Neuronal stem cell (in vitro differentiated cells): ENCODE results near the gene RPL18.

Source experiments
- DNase-seq: peaks from one replicate; pipeline ENCODE4 v3.0.0-alpha.2; 2013; ENCODE audit warnings: low spot score
- H2AFZ ChIP-seq: one replicate; pipeline ENCODE4 v1.6.1; 2013; ENCODE audit warnings: mild to moderate bottlenecking, low read length, inconsistent platforms
- H2AK5ac ChIP-seq: 2 replicates; pipeline ENCODE4 v1.6.1; 2013; ENCODE audit warnings: low read depth, mild to moderate bottlenecking, inconsistent platforms, low read length, moderate library complexity, mixed read lengths
- H2BK120ac ChIP-seq: 2 replicates; pipeline ENCODE4 v1.6.1; 2013; ENCODE audit warnings: low read depth, mild to moderate bottlenecking, inconsistent platforms, low read length, moderate library complexity, mixed read lengths
- H2BK12ac ChIP-seq: one replicate; pipeline ENCODE4 v1.6.1; 2013; ENCODE audit warnings: low read length, inconsistent platforms
- H2BK15ac ChIP-seq: 2 replicates; pipeline ENCODE4 v1.6.1; 2013; ENCODE audit warnings: mild to moderate bottlenecking, low read length, inconsistent platforms, mixed read lengths
- H2BK5ac ChIP-seq: one replicate; pipeline ENCODE4 v1.6.1; 2013; ENCODE audit warnings: inconsistent platforms, mild to moderate bottlenecking, low read length, moderate library complexity
- H3K14ac ChIP-seq: one replicate; pipeline ENCODE4 v1.6.1; 2013; ENCODE audit warnings: low read length, inconsistent platforms
- H3K18ac ChIP-seq: 2 replicates; pipeline ENCODE4 v1.6.1; 2013; ENCODE audit warnings: low read length, inconsistent platforms
- H3K23ac ChIP-seq: 2 replicates; pipeline ENCODE4 v1.6.1; 2013; ENCODE audit warnings: low read depth, mild to moderate bottlenecking, mixed read lengths, low read length, inconsistent platforms; ENCODE audit not compliant: poor library complexity
- H3K27ac ChIP-seq: replicated peaks from 3 replicates; pipeline ENCODE4 v1.5.1; 2013; ENCODE audit warnings: low read length, inconsistent platforms
- H3K27me3 ChIP-seq, 3 experiments: 2 replicates each; pipeline ENCODE4 v1.6.1; 2013; ENCODE audit warnings: low read length in 3 of 3, mild to moderate bottlenecking in 2 of 3, inconsistent platforms in 1 of 3, low read depth in 1 of 3, mixed read lengths in 1 of 3, moderate library complexity in 1 of 3; ENCODE audit not compliant: control insufficient read depth in 3 of 3, insufficient read depth in 3 of 3
- H3K36me3 ChIP-seq, 2 donors: replicated peaks in 1 of 2; 2 replicates each; pipeline ENCODE4 v1.6.1; 2013; ENCODE audit warnings: low read length in 2 of 2; ENCODE audit not compliant: control insufficient read depth in 2 of 2, insufficient read depth in 2 of 2
- H3K4ac ChIP-seq: 2 replicates; pipeline ENCODE4 v1.6.1; 2013; ENCODE audit warnings: inconsistent platforms, mild to moderate bottlenecking, low read length, moderate library complexity
- H3K4me1 ChIP-seq, 2 donors: 1 replicate in 1 of 2; 2 replicates in 1 of 2; pipeline ENCODE4 v1.6.1; 2013; ENCODE audit warnings: low read length in 2 of 2, low read depth in 1 of 2; ENCODE audit not compliant: control insufficient read depth in 2 of 2, insufficient read depth in 1 of 2
- H3K4me2 ChIP-seq: one replicate; pipeline ENCODE4 v1.6.1; 2013; ENCODE audit warnings: mild to moderate bottlenecking, low read length, inconsistent platforms; ENCODE audit not compliant: insufficient read depth, poor library complexity, severe bottlenecking
- H3K4me3 ChIP-seq, 2 donors: 2 replicates each; pipeline ENCODE4 v1.5.1; 2013; ENCODE audit warnings: low read length in 2 of 2, mild to moderate bottlenecking in 2 of 2, inconsistent platforms in 1 of 2, moderate library complexity in 1 of 2
- H3K79me1 ChIP-seq: one replicate; pipeline ENCODE4 v1.6.1; 2013; ENCODE audit warnings: low read depth, mild to moderate bottlenecking, inconsistent platforms, low read length, moderate library complexity
- H3K9ac ChIP-seq: one replicate; pipeline ENCODE4 v1.6.1; 2013; ENCODE audit warnings: mild to moderate bottlenecking, low read depth, low read length, inconsistent platforms; ENCODE audit not compliant: poor library complexity
- H3K9me3 ChIP-seq, 2 donors: replicated peaks in 1 of 2; 2 replicates each; pipeline versions ENCODE3 to v1.6.1; 2013; ENCODE audit warnings: low read length in 2 of 2, mild to moderate bottlenecking in 2 of 2, inconsistent platforms in 1 of 2, low read depth in 1 of 2, mixed read lengths in 1 of 2, moderate library complexity in 1 of 2; ENCODE audit not compliant: control insufficient read depth in 2 of 2, insufficient read depth in 1 of 2
- H4K8ac ChIP-seq: one replicate; pipeline ENCODE4 v1.6.1; 2013; ENCODE audit warnings: low read depth, mild to moderate bottlenecking, inconsistent platforms, low read length, moderate library complexity
- H4K91ac ChIP-seq: one replicate; pipeline ENCODE4 v1.6.1; 2013; ENCODE audit warnings: low read length, low read depth, mild to moderate bottlenecking, inconsistent platforms; ENCODE audit not compliant: poor library complexity
- WGBS, 2 donors: extraction: QIAGEN DNeasy Blood & Tissue Kit; methylation state at CpG; one replicate each; pipeline ENCODE4 v1.1.7; 2013; ENCODE audit warnings: missing lambda C conversion rate in 2 of 2, mixed read lengths in 1 of 2; ENCODE audit not compliant: insufficient read length in 2 of 2, insufficient replicate concordance in 1 of 2; ENCODE audit errors: extremely low coverage in 2 of 2; 5-methylcytosine and 5-hydroxymethylcytosine counted together

The RPL18 gene

DNA sequence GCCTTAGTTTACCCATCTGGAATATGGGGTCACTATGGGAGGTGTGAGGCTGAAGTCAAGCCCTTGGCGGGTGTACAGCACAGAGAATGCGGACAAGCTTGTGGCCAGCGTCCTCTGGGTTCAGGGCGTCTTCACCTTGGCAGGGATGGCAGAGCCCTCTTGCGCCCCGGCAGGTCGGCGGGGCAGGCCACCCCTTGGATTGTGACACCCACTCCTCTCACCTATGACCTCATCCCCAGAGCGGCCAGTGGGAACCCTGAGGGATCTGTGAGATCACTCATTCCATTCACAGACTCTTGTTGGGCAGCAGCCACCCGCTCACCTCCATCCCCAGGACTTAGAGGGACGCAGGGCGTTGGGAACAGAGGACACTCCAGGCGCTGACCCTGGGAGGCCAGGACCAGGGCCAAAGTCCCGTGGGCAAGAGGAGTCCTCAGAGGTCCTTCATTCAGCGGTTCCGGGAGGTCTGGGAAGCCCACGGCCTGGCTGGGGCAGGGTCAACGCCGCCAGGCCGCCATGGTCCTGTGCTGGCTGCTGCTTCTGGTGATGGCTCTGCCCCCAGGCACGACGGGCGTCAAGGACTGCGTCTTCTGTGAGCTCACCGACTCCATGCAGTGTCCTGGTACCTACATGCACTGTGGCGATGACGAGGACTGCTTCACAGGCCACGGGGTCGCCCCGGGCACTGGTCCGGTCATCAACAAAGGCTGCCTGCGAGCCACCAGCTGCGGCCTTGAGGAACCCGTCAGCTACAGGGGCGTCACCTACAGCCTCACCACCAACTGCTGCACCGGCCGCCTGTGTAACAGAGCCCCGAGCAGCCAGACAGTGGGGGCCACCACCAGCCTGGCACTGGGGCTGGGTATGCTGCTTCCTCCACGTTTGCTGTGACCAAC, 12.3 kb downstream of the RPL18 start, which contains the start of gene SPACA4:
Gene SPACA4 (plus strand): TSS at position 280 of the 896 bp plus-strand sequence. CDS start 237 bp downstream, at position 517.
- Histone ChIP-seq H2AK5ac (peak within 1 kb of the TSS; percentile 47), H3K27me3 (no peaks in the 10 kb centered on the region), H3K4me2 (no peak within 1 kb of the TSS), H3K4me3 (no peak within 1 kb of the TSS), H2BK120ac (no peak within 1 kb of the TSS), H3K18ac (peak within 1 kb of the TSS; percentile 52), H3K27ac (no peak within 1 kb of the TSS), H3K4ac (peak within 1 kb of the TSS; percentile 32), H3K36me3 (no peaks in the 10 kb centered on the region), H3K9ac (peak within 1 kb of the TSS; percentile 61), H3K79me1 (peaks cover 2% of the 10 kb centered on the region), H4K91ac (no peak within 1 kb of the TSS), H3K4me1 (no peaks in the 10 kb centered on the region), H2BK5ac (no peak within 1 kb of the TSS), H3K23ac (peak within 1 kb of the TSS; percentile 29), H4K8ac (no peak within 1 kb of the TSS), H3K14ac (peak within 1 kb of the TSS; percentile 71), H2BK12ac (no peak within 1 kb of the TSS), H2AFZ (no peak within 1 kb of the TSS), H3K9me3 (no peaks in the 10 kb centered on the region), H2BK15ac (peak within 1 kb of the TSS; percentile 20)
- no CpG with 5 or more reads among the region's 39 CpGs for WGBS, 2 donors
- no peak for DNase-seq

GRCh38 chr19:48603850-48604249, 15.1 kb downstream of the RPL18 start:
- no peaks in the 10 kb centered on the region for H3K9me3 ChIP-seq
- no peak overlapping the region for H3K4me2 ChIP-seq
- no peaks in the 10 kb centered on the region for H3K4me1 ChIP-seq
- no peak overlapping the region for H3K4ac ChIP-seq
- no peak overlapping the region for H3K4me3 ChIP-seq
- H2BK120ac ChIP-seq, result no peak overlapping the region
- no peak overlapping the region for H2AFZ ChIP-seq
- peak overlapping the region; percentile 46 for H2AK5ac ChIP-seq
- H3K9ac ChIP-seq, result no peak overlapping the region
- H3K79me1 ChIP-seq, result peaks cover 2% of the 10 kb centered on the region
- no peak overlapping the region for H2BK5ac ChIP-seq
- no CpG with 5 or more reads among the region's 9 CpGs for WGBS, 2 donors
- no peak overlapping the region for H2BK12ac ChIP-seq
- H3K14ac ChIP-seq, result no peak overlapping the region
- H2BK15ac ChIP-seq, result no peak overlapping the region
- DNase-seq, result no peak
- no peak overlapping the region for H3K23ac ChIP-seq
- no peak overlapping the region for H4K8ac ChIP-seq
- H4K91ac ChIP-seq, result no peak overlapping the region
- H3K27ac ChIP-seq, result no peak overlapping the region
- H3K27me3 ChIP-seq, result peaks cover 0 to under 1% (median 0%) of the 10 kb centered on the region in 3 experiments
- no peaks in the 10 kb centered on the region for H3K36me3 ChIP-seq
- H3K18ac ChIP-seq, result no peak overlapping the region

DNA sequence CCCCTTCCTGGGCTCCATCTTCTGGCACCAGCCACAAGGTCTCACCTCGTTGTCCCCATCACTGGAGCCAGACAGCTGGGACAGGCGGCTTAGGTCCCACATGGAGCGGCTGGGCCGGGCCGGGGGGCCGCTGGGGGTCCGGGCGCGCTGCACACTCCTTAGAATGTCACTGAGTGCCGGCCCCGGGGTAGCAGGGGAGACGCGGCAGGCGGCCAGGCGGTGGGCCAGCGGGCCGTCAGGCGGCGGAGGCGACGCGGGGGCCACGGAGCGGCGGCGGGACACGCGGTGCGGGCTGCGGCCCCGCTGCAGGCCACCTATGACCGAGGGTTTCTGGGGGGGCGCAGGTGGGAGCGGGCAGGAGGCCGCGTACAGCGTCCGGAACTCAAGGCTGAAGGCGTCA, 15.5 kb downstream of the RPL18 start:
- Histone ChIP-seq H3K4ac (no peak overlapping the region), H3K27me3 (peaks cover 0 to 5% (median 0%) of the 10 kb centered on the region in 3 experiments), H3K14ac (no peak overlapping the region), H3K4me2 (no peak overlapping the region), H2BK5ac (peak overlapping the region; percentile 53), H3K4me1 (no peaks in the 10 kb centered on the region), H3K9ac (no peak overlapping the region), H2AFZ (no peak overlapping the region), H3K9me3 (no peaks in the 10 kb centered on the region), H3K23ac (no peak overlapping the region), H4K91ac (no peak overlapping the region), H3K79me1 (peaks cover 2% of the 10 kb centered on the region), H2BK12ac (peak overlapping the region; percentile 10), H3K36me3 (no peaks in the 10 kb centered on the region), H3K18ac (peak overlapping the region; percentile 87), H2AK5ac (peak overlapping the region; percentile 81), H2BK15ac (peak overlapping the region; percentile 75), H2BK120ac (no peak overlapping the region), H4K8ac (no peak overlapping the region), H3K27ac (no peak overlapping the region), H3K4me3 (no peak overlapping the region)
- no CpG with 5 or more reads among the region's 39 CpGs for WGBS, 2 donors
- no peak for DNase-seq

DNA sequence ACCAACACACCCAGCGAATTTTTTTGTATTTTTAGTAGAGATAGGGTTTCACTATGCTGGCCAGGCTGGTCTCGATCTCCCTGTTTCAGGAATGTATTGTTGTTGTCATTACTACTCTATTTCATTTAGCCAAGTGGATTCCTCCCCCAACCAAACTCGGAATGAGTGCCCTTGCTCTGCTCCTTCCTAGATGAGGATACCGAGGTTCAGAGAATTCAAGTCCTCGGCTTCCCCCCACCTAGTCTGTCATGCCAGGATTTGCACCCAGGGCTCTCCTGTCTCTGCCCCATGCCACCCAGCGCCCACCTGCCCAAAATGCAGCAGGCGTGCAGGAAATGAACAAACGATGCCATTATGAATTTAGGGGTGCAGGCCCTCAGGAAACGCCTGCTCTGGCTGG, 16.0 kb downstream of the RPL18 start:
- peak overlapping the region; percentile 10 for H2BK12ac ChIP-seq
- no peak overlapping the region for H3K4me3 ChIP-seq
- H3K9ac ChIP-seq, result no peak overlapping the region
- no peak overlapping the region for H3K27ac ChIP-seq
- H2BK5ac ChIP-seq, result peak overlapping the region; percentile 53
- no peak overlapping the region for H2AFZ ChIP-seq
- H2BK15ac ChIP-seq, result peak overlapping the region; percentile 75
- no peaks in the 10 kb centered on the region for H3K9me3 ChIP-seq
- H3K4me2 ChIP-seq, result no peak overlapping the region
- no peak overlapping the region for H2BK120ac ChIP-seq
- H4K91ac ChIP-seq, result no peak overlapping the region
- H3K23ac ChIP-seq, result no peak overlapping the region
- H3K4ac ChIP-seq, result no peak overlapping the region
- peaks cover 2% of the 10 kb centered on the region for H3K79me1 ChIP-seq
- no peaks in the 10 kb centered on the region for H3K4me1 ChIP-seq
- H3K18ac ChIP-seq, result peak overlapping the region; percentile 87
- no CpG with 5 or more reads among the region's 9 CpGs for WGBS, 2 donors
- H3K14ac ChIP-seq, result no peak overlapping the region
- peak overlapping the region; percentile 81 for H2AK5ac ChIP-seq
- DNase-seq, result no peak
- H4K8ac ChIP-seq, result no peak overlapping the region
- H3K36me3 ChIP-seq, result no peaks in the 10 kb centered on the region
- H3K27me3 ChIP-seq, result peaks cover 0 to 6% (median 0%) of the 10 kb centered on the region in 3 experiments
